Fibroblast of pulmonary artery (primary cell): ENCODE results near the gene KCNQ4.

ENCODE experiments used
- DNase-seq: peaks from one replicate; pipeline ENCODE4 v3.0.0-alpha.2; 2010; ENCODE audit warnings: low read depth
- H3K4me3 ChIP-seq: replicated peaks from 2 replicates; pipeline ENCODE4 v1.5.1; 2011; ENCODE audit warnings: low read depth, mild to moderate bottlenecking, control low read depth, low read length, moderate library complexity
- CTCF ChIP-seq: IDR thresholded peaks from 2 replicates; pipeline ENCODE4 v1.5.1; 2011; ENCODE audit warnings: mild to moderate bottlenecking, control low read depth, low read length, inconsistent platforms; ENCODE audit errors: missing control alignments

The KCNQ4 gene

GRCh38 chr1:40884055-40884795 lies 100.6 kb downstream of the KCNQ4 start:
- DNase-seq, result no peak
- no peak overlapping the region for H3K4me3 ChIP-seq
- TF ChIP-seq CTCF, result no peak

- no peak for DNase-seq
- no peak overlapping the region for H3K4me3 ChIP-seq
- TF ChIP-seq CTCF, result no peak
Observed at GRCh38 chr1:40886318-40887011, 102.9 kb downstream of the KCNQ4 start.

GRCh38 chr1:40887012-40887378 lies 103.4 kb downstream of the KCNQ4 start:
- TF ChIP-seq CTCF, result no peak
- DNase-seq, result no peak

GRCh38 chr1:40887652-40888051 lies 104.1 kb downstream of the KCNQ4 start:
- TF ChIP-seq CTCF, result no peak
- H3K4me3 ChIP-seq, result no peak overlapping the region
- no peak for DNase-seq

More at GRCh38 chr1:40887012-40887378, 103.4 kb downstream of the KCNQ4 start:
- H3K4me3 ChIP-seq, result no peak overlapping the region
